Nephron (organoid): ENCODE results near the gene UQCC3.

Experiments
- H3K27ac Mint-ChIP-seq, 3 experiments: 2 replicates each; pipeline ENCODE4 v1.8.0; 2020; ENCODE audit warnings: mixed read lengths in 3 of 3, mild to moderate bottlenecking in 2 of 3, moderate library complexity in 1 of 3
- H3K27me3 Mint-ChIP-seq: 2 replicates; pipeline ENCODE4 v1.8.0; 2021; ENCODE audit warnings: low read depth, mild to moderate bottlenecking, moderate library complexity, mixed read lengths
- H3K36me3 Mint-ChIP-seq: 2 replicates; pipeline ENCODE4 v1.8.0; 2020; ENCODE audit warnings: low read depth, mixed read lengths
- H3K4me1 Mint-ChIP-seq: 2 replicates; pipeline ENCODE4 v1.8.0; 2020; ENCODE audit warnings: mixed read lengths
- H3K4me3 Mint-ChIP-seq, 3 experiments: 2 replicates each; pipeline ENCODE4 v1.8.0; 2020; ENCODE audit warnings: mild to moderate bottlenecking in 3 of 3, mixed read lengths in 3 of 3, moderate library complexity in 2 of 3
- H3K9me3 Mint-ChIP-seq: 2 replicates; pipeline ENCODE4 v1.8.0; 2020; ENCODE audit warnings: mixed read lengths
- TF ChIP-seq, protein P1 (sequence below), 3 experiments: fragments of 200-600 bp; sonication (generic); IDR thresholded peaks; one replicate each; pipeline ENCODE4 v1.5.0; 2021; ENCODE audit warnings: antibody characterized with exemption in 3 of 3; ENCODE audit not compliant: unreplicated experiment in 3 of 3

The UQCC3 gene

DNA sequence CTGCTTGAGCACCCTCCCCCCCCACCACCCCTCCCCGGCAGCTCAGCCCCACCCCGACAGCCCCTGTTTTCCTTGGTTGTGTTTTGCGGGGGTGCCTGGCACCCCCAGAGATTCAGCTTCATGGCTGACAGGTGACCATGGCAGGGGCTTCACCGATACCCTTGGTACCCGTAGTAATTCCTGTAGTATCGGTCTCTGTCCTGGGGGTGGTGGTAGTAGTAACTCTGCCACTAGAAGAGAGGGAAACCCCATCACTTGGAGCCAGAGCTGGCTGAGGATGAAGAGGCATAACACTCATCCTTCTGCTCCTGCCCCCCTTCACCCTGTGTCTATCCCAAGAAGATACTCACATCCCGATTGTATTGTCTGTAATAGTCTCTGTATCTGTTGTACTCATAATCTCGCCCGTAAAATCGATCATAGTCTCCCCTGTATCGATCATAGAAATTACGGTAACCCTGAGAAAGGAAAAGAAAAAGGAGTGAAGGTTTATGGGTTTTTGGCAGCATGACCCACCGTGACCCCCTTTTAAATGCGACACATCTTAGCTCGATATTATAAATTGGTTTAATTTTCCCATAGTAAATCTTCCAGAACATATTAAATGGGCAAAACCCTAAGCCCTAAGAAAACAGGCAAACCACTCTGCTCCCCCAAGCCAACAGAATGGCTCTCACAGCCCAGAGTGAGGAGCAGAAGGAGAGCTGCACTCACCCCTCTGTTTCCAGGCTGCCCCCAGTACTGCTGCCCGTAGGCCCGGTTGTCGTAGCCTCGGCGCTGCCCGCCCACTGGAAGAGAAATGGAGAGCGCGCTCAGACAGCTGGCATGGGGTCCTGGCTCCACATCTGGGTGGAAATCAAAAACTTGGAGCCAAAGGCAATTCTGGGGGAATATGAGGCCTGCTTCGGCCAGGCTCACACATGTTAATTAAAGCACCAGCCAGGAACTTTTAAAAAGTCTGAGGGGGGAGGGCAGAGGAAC, 44.0 kb downstream of the UQCC3 start:
- TF ChIP-seq, protein P1, sequence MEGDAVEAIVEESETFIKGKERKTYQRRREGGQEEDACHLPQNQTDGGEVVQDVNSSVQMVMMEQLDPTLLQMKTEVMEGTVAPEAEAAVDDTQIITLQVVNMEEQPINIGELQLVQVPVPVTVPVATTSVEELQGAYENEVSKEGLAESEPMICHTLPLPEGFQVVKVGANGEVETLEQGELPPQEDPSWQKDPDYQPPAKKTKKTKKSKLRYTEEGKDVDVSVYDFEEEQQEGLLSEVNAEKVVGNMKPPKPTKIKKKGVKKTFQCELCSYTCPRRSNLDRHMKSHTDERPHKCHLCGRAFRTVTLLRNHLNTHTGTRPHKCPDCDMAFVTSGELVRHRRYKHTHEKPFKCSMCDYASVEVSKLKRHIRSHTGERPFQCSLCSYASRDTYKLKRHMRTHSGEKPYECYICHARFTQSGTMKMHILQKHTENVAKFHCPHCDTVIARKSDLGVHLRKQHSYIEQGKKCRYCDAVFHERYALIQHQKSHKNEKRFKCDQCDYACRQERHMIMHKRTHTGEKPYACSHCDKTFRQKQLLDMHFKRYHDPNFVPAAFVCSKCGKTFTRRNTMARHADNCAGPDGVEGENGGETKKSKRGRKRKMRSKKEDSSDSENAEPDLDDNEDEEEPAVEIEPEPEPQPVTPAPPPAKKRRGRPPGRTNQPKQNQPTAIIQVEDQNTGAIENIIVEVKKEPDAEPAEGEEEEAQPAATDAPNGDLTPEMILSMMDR (IDR thresholded peaks at IDR 0.05; ENCODE audit: unreplicated experiment in 3 of 3) = no peak
- H3K27ac Mint-ChIP-seq = peak overlapping the region in 2 of 3 experiments; percentile 22 to 79
- H3K36me3 Mint-ChIP-seq = peaks cover 86% of the 10 kb centered on the region
- H3K9me3 Mint-ChIP-seq = no peaks in the 10 kb centered on the region
- H3K27me3 Mint-ChIP-seq = no peaks in the 10 kb centered on the region
- H3K4me3 Mint-ChIP-seq = no peak overlapping the region
- H3K4me1 Mint-ChIP-seq = peaks cover 10% of the 10 kb centered on the region

DNA sequence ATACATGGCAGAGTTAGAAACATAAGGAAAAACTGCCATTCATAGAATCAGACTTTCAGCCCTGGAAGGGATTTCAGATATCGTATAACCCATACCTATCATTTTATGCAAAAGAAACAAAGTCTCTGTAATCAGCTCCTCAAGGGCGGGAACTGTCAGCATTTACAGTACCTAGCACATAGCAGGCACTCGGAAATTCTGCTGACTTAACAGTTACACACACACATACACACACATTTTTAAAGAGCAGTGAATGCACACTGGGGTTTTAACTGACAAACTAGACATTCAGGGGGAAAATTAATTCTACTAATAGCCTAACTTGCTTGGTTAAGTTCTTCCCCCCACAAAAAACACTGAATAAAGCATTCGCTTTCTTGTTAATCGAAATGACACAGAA, 44.7 kb downstream of the UQCC3 start:
- TF ChIP-seq, protein P1 (IDR thresholded peaks at IDR 0.05; ENCODE audit: unreplicated experiment in 3 of 3) = no peak
- H3K27ac Mint-ChIP-seq = peak overlapping the region in 1 of 3 experiments; percentile 58
- H3K4me3 Mint-ChIP-seq = no peak overlapping the region
- H3K36me3 Mint-ChIP-seq = peaks cover 86% of the 10 kb centered on the region
- no peaks in the 10 kb centered on the region for H3K9me3 Mint-ChIP-seq
- no peaks in the 10 kb centered on the region for H3K27me3 Mint-ChIP-seq
- H3K4me1 Mint-ChIP-seq = peaks cover 10% of the 10 kb centered on the region

DNA sequence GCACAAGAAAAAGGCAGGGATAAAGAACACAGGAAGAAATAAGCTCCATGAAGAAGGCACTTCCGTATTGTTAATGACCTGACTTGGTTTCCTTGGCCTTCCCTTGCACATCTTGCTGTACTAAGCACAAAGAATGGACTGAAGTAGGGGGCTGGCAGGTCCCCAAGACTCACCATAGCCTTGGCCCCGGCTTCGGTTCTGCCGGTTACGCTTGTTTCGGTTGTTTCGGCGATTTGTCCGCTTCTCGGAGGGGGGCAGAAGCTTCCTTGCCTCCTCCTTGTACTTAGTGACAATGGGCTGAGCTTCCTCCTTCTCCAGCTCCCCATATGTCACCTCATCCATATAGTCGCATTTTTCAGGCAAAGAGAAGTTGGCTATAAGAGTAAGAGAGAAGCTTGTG, 45.3 kb downstream of the UQCC3 start:
- no peak overlapping the region for H3K4me3 Mint-ChIP-seq
- peaks cover 89% of the 10 kb centered on the region for H3K36me3 Mint-ChIP-seq
- H3K27me3 Mint-ChIP-seq = no peaks in the 10 kb centered on the region
- H3K4me1 Mint-ChIP-seq = peaks cover 10% of the 10 kb centered on the region
- H3K9me3 Mint-ChIP-seq = no peaks in the 10 kb centered on the region
- TF ChIP-seq, protein P1 (IDR thresholded peaks at IDR 0.05; ENCODE audit: unreplicated experiment in 3 of 3) = no peak
- no peak overlapping the region for H3K27ac Mint-ChIP-seq

DNA sequence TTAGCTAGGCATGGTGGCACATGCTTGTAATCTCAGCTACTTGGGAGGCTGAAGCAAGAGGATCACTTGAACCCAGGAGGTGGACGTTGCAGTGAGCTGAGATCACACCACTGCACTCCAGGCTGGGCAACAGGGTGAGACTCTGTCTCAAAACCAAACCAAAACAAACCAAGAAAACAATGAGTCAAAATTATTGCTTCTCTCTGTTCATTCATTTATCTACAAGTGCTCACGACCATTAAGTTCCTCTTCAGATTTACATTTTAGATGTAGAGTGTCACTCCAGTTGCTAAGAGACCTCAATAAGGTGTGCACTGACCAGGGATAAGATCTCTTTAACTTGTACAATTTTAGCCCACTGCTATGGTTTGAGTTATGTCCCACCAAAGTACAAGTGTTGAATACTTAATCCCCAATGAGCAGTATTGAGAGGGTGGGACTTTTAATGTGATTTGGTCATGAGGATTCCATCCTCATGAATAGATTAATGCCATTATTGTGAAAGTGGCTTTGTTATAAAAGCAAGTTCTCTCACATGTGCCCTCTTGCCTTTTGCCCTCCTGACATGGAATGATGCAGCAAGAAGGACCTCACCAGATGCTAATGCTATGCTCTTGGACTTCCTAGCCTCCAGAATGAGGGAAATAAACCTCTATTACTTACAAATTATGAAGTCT, 48.0 kb downstream of the UQCC3 start:
- Mint-ChIP-seq H3K36me3 (peaks cover 92% of the 10 kb centered on the region), H3K27me3 (no peaks in the 10 kb centered on the region), H3K27ac (no peak overlapping the region), H3K4me1 (peaks cover 15% of the 10 kb centered on the region), H3K9me3 (no peaks in the 10 kb centered on the region), H3K4me3 (no peak overlapping the region)
- TF ChIP-seq, protein P1 (IDR thresholded peaks at IDR 0.05; ENCODE audit: unreplicated experiment in 3 of 3) = no peak

DNA sequence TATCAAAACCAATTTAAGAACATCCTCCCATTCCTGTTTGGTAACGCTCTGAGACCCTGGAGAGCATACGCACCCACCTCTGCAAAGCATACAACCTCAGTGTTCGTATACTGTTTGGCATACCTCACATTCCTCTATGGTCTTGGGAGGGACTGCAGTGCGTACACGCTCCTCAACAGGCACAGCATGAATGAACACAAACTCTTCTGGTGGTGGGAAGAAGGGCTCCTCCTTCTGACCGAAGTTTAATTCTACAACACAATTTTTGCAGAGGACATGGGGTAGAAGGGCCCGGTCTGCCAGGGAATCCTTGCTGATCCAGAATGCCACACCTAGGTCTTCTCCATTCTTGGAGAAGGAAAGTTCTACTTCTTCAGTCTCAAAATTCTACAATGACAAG, 50.5 kb downstream of the UQCC3 start:
- TF ChIP-seq, protein P1 (IDR thresholded peaks at IDR 0.05; ENCODE audit: unreplicated experiment in 3 of 3) = peak in 1 of 3 experiments; percentile 12
- H3K36me3 Mint-ChIP-seq = peaks cover 76% of the 10 kb centered on the region

More for the DNA sequence above, 50.5 kb downstream of the UQCC3 start:
- no peaks in the 10 kb centered on the region for H3K27me3 Mint-ChIP-seq
- peak overlapping the region; percentile 48 to 69 (median 67) for H3K4me3 Mint-ChIP-seq
- no peaks in the 10 kb centered on the region for H3K9me3 Mint-ChIP-seq
- H3K4me1 Mint-ChIP-seq = peaks cover 30% of the 10 kb centered on the region
- H3K27ac Mint-ChIP-seq = peak overlapping the region; percentile 7 to 59 (median 49)
